GM19239 (cell line): ENCODE measurements around the gene FAM20B.
"Not testable (repeated sequence)": the region's sequence is repeated elsewhere in the genome, so short reads cannot be mapped to it uniquely, and the experiment has no call there.

Experiments used
- DNase-seq: peaks from one replicate; pipeline ENCODE4 v3.0.0; 2011; ENCODE audit warnings: low spot score; ENCODE audit not compliant: insufficient read length
- FAIRE-seq: peaks from 2 replicates; lab custom pipeline; 2011; peaks lifted over from hg19 to GRCh38; lab: Jason Lieb, UNC

FAM20B gene, protein sequence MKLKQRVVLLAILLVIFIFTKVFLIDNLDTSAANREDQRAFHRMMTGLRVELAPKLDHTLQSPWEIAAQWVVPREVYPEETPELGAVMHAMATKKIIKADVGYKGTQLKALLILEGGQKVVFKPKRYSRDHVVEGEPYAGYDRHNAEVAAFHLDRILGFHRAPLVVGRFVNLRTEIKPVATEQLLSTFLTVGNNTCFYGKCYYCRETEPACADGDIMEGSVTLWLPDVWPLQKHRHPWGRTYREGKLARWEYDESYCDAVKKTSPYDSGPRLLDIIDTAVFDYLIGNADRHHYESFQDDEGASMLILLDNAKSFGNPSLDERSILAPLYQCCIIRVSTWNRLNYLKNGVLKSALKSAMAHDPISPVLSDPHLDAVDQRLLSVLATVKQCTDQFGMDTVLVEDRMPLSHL

DNA sequence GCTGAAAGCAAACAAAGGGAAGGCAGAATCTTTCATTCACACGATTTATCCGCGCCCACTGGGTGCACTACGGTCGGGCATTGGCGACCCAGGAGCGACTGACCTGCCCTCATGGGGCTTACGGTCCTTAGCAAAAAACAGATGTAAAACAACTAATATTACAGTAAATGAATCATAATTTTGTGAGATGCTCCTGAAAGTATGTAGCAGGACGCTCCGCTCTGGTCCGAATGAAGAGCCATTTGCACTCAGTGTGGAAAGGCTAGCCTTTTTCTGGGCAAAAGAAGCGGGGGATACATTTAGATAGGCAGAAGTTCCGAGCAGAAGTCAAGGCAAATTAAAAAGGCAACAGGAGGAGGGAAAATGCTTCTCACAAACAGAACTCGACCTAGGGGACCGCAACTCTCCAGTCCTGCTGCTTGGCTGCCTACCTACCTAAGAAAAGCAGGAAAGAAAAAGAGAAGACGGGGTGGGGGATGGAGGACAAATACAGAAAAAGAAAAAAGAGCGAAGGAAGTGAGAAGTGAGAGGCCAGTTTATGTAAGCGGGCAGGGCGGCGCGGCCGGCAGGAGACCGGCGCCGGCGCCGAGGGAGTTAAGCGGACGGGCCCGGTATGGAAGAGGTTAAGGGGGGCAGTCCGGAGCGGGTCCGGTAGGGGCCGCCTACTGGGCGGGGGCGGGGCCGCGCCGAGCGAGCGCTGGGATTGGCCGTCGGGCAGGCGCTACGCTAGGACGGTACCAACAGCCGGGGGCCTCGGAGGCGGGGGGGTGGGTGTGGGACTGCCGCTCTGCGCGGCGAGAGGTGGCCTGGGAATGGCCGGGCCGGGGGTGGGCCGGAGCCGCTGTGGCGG, at the start of gene FAM20B:
Gene FAM20B (plus strand): TSS at position 770 of the 850 bp plus-strand sequence. CDS start 17,954 bp downstream, outside the sequence.
- DNase-seq = peak; percentile 97
- FAIRE-seq = peak; percentile 84

DNA sequence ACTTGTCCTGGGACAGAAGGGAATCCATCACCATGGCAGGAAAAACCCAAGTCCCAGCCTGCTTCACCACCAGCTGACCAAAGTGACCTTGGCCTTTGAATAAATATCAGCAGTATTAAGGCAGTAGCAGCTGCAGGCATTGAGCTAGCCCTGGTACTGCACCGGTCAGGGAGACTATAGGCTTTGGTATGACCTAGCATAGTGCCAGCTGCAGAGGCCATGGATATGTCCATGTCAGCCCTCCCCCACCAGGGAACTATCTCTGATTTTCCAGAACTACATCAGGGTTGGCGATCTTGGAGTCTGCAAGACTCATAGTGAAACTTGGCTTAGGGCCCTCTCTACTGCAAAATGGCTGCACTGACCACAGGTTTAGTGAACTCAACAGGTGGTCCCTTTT, 49.2 kb upstream of the FAM20B start:
- FAIRE-seq = no peak
- DNase-seq = no peak

DNA sequence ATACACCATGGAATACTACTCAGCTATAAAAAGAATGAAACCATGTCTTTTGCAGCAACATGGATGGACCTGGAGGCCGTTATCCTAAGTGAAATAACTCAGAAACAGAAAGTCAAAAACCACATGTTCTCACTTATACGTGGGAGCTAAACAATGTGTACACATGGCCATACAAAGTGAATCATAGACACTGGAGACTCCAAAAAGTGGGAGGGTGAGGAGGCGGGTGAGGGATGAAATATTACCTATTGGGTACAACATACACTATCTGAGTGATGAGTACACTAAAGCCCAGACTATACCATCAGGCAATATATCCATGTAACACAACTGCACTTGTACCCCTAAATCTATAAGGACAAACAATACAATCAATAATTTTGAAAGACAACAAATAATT, 39.5 kb upstream of the FAM20B start:
- no peak for FAIRE-seq
- DNase-seq = no peak

DNA sequence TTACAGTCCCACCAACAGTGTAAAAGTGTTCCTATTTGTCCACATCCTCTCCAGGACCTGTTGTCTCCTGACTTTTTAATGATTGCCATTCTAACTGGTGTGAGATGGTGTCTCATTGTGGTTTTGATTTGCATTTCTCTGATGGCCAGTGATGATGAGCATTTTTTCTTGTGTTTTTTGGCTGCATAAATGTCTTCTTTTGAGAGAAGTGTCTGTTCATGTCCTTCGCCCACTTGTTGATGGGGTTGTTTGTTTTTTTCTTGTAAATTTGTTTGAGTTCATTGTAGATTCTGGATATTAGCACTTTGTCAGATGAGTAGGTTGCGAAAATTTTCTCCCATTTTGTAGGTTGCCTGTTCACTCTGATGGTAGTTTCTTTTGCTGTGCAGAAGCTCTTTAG, 37.5 kb upstream of the FAM20B start:
- DNase-seq, FAIRE-seq: not testable (repeated sequence)

DNA sequence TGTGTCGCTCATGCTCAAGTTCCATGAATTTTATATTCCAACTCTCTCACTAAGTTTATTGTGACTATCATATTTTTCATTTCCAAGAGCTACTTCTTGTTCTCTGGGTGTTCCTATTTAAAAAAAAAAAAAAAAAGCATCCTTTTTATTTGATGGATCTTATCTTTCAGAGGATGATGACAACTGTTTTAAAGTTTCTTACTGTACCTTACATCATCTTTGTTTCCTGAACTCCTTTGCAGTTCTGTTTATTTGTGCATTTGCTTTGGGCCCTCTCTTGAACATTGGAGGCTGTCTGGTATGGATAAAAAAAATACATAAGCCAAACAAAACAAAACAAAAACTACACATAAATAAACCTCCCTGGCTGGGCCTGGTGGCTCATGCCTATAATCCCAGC, 32.1 kb upstream of the FAM20B start:
- FAIRE-seq = no peak
- DNase-seq = no peak

DNA sequence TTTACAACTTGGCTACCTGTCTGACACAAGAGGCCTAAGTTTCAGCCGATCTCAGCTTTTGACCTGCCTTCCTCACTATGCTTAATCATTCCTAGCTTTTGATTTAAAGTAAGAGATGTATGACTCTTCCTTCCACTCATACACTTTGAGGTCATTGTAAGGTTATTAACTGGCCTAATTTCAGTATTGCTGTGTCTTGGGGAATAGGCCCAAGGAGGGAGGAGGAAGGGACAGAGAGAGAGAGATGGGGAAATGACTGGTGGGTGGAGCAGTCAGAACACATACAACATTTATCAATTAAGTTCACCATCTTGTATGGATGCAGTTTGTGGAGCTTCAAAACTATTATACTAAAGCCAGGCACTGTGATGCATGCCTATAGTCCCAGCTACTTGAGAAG, 28.3 kb upstream of the FAM20B start:
- FAIRE-seq (no peak), DNase-seq (no peak)

DNA sequence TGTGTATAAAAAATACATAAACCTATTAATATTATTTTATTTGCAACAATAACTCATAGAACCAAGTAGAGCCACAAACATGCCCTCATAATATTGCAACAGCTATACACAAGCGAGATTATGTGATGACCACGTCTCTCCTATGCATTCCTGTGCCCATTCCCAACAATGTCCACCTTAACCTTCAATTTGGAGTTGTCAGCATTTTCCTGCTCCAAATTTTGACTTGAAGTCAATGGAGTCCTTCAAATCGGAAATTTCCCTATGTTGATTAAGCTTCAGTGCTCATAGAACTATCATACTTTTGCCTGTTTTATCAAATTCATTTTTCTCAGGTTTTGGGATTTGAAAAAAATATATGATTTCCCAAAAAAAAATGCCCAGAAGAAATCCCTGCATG, 27.4 kb upstream of the FAM20B start:
- DNase-seq (no peak), FAIRE-seq (no peak)

DNA sequence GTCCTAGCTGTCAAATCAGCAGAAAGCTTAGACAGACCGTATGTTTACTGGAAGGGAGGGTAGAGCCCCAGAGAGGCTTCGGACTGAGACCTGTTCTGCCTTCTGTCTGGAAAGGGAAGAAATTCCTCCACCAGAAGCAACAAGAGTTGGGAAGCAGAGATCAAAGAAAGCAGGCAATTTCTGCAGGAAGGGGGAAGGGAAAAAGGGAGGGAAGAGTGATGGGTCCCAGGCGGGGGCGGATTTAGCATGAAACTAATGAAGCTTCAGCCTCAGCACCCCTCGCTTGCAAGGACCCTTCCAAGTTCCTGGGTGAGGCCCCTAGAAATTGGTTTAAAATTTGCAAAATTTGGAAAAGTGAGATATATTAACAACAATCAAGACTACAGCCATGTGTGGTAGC, 26.6 kb upstream of the FAM20B start:
- DNase-seq (no peak), FAIRE-seq (no peak)

DNA sequence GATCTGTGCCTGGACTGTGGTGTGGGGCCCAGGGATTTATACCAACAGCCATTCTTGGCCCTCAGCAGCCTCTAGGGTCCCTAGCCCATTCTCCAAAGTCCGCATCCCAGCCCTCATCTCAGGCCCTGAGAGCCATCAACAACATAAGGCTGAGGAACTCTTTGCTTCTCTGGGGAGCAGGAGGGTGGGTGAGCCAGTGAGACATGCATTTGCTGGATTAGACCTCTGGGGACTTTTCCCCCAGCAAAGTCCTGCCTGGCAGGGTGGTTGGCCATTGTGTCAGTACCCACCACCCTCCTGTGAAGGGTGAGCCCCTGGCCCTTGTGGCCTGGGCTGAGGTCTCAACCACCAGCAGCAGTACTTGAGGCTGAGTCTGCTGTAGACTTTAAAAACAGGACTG, 24.2 kb upstream of the FAM20B start:
- FAIRE-seq (no peak), DNase-seq (no peak)

DNA sequence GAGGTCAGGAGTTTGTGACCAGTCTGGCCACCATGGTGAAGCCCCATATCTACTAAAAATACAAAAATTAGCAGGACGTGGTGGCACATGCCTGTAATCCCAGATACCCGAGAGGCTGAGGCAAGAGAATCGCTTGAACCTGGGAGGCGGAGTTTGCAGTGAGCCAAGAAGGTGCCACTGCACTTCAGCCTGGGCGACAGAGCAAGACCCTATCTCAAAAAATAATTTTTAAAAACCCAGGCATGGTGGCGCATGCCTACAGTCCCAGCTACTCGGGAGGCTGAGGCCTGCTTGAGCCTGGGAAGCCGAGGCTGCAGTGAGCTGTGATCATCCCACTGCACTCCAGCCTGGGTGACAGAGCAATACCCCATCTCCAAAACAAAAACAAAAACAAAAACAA, 23.6 kb upstream of the FAM20B start:
- DNase-seq, FAIRE-seq: not testable (repeated sequence)

DNA sequence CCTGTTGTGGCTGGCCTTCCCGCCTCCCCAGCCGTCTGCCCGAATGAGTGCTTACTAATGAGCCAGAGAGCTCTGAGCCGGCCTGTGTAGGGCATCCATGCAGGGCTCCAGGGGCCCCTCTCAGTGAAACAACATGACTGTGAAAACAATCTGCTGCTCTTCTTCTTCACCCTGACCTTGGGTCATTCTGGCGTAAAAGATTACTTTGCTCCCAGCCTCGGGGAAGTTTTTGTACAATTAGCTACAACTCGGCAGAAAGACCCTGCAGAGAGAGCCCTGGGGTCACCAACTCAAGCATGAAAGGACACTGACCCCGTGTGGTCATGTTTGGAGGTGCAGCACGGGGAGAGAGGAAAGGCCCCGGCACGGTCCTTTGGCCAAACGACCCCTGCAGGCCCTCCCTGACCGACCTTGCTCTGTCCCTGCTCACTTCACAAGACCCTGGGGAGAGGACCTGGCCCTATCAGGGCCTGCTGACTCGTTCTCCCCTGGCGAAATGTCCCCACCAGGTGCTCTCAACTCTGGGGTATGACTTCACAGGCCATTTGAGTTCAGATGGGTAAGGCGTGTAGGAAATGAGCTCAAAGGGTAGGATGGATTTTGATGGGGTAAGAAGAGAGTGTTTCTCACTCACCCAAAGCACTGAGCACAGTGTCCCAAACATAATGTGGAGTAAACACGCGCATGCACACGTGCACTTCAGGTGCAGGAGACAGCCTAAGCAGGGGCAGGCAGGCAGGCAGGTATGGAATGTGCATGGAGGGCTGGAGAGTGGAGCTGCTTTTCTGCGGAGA, 22.9 kb upstream of the FAM20B start:
- DNase-seq = peak; percentile 21
- FAIRE-seq = peak; percentile 91

DNA sequence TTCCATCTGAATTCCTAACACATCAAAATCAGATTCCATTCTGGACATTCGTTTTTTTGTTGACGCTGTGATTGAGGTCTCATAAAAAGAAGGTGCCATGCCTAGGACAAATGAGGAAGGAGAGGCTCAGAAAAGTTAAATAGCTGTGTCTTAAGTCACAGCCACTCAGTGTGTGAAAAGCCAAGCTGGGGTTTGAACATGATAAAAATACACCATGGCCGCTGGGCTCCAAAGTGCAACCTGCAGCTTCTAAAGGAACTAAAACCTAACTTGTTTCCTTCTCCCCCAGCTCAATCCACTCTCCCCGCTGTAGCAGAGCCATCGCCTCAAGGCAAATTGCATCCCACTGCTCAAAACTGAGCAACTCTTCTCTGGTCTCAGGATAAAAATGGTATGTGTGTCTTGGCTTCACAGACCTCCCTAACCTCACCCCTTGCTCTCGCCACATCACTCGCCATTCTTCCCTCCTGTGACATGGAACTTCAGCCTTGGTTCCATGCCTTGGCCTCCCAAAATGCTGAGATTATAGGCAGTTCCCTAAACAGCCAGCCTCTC, 22.1 kb upstream of the FAM20B start:
- no peak for DNase-seq

DNA sequence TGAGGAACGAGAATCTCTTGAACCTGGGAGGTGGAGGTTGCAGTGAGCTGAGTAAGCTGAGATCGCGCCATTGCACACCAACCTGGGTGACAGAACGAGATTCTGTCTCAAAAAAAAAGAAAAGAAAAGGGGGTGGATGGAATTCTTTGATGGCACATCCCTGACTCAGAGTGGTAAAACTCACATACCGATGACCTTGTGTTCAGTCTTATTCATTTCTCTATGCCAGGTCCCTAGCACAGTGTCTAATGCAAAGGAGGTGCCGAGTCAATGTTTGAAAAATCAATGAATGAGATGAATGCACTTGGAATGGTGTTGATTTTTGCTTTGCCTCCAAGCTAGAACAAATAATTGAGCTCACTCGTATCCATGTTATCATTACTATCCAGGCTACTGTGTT, 18.5 kb upstream of the FAM20B start:
- no peak for FAIRE-seq
- DNase-seq = no peak

More for the DNA sequence above, 22.1 kb upstream of the FAM20B start:
- FAIRE-seq = no peak

DNA sequence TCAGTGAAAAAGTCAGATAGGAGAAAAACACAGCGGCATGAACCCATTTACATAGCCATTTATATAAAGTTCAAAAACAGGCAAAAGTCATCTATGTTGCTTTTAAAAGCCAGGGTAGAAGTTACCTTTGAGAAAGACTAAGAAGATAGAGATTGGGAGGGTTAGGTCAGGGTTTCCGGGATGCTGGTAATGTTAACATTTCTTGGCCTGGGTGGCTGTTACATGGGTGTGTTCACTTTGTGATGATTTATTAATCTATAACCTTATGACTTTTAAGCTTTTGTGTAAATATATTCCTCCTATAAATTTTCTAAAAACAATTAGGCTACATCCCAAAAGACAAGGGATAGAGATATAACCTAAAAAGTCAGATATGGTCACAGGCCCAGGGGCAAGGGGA, 15.0 kb upstream of the FAM20B start:
- DNase-seq (no peak), FAIRE-seq (no peak)

DNA sequence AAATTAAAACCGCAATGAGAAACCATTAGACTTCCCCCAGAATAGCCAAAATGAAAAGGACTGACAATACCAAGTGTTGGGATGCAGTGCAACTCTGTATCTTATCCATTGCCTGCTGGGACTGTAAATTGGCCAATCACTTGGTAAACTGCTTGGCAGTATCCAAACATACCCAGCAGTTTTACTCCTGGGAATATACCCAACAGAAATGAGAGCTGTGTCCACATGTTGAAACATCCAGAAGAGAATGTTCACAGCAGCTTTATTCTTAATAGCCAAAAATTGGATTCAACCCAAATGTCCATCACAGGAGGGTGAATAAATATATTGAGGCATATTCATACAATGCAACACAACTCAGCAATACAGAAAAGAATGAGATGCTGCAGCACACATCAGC, 13.7 kb upstream of the FAM20B start:
- FAIRE-seq (no peak), DNase-seq (no peak)

DNA sequence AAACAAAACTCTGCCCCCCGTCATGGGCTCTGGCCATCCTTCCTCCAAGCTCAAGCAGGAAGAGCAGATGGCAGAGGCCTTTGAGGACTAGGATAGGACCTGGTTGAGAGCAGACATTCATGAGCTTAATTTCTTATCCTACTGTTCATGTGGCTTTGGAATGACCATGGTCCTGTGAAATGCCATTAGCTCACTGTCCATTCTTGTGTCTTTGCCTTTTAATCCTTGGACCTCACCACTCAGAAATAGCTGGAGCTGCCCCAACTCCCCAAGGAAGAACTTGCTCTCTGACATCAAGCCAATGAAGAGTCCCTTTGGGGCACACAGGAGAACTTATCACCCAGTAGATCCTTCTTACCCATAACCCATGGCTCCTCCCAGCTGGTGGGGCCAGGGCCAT, 11.6 kb upstream of the FAM20B start:
- FAIRE-seq (no peak), DNase-seq (no peak)

DNA sequence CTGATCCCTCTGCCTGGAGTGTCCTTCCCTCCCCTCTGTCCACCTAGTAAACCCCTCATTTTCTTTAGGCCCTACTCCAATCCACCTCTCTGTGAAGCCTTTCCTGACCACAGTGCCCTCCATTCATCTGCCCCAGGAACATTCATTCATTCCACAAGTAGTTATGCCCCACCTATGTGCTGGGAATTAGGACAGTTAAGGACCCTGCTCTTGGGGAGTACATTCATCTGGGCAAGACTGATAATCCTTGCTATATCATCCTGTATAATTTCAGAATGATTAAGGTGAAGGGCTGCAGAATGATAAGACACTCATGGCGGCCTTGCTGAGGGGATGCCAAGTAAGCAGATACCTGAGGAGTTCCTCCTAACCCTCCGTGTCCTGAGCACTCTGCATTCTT, 10.3 kb upstream of the FAM20B start:
- no peak for FAIRE-seq
- no peak for DNase-seq

DNA sequence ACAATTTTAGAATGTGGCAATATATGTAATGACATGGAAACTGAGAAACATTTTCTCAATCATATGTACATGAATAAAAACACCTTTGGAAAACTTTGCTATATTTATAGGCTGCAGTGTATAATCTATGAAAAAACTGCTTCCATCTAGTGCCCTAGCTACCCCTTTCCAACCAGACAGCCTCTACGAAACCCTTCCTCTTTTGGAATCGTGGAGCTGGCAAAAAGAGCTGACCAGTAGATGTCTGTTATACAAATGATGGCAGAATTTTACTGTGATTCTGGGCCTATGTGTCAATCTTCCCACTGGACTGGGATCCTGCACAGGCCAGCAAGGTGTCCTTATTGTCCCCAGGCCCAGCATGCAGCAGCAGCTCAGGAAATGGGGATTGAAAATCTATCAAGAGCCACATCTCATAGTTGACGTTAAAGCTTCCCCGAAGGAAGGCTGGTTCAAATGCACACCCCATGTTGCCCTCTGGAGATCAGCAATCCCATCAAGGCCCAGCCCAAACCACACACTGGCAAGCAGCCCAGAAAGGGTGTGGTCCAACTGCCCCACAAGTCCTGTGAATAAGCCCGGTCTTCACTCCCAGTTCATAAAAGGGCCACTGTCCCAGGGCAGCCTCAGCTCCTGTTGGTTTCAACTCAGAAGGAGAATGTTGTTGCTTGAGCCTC, 8.8 kb upstream of the FAM20B start:
- DNase-seq = no peak

DNA sequence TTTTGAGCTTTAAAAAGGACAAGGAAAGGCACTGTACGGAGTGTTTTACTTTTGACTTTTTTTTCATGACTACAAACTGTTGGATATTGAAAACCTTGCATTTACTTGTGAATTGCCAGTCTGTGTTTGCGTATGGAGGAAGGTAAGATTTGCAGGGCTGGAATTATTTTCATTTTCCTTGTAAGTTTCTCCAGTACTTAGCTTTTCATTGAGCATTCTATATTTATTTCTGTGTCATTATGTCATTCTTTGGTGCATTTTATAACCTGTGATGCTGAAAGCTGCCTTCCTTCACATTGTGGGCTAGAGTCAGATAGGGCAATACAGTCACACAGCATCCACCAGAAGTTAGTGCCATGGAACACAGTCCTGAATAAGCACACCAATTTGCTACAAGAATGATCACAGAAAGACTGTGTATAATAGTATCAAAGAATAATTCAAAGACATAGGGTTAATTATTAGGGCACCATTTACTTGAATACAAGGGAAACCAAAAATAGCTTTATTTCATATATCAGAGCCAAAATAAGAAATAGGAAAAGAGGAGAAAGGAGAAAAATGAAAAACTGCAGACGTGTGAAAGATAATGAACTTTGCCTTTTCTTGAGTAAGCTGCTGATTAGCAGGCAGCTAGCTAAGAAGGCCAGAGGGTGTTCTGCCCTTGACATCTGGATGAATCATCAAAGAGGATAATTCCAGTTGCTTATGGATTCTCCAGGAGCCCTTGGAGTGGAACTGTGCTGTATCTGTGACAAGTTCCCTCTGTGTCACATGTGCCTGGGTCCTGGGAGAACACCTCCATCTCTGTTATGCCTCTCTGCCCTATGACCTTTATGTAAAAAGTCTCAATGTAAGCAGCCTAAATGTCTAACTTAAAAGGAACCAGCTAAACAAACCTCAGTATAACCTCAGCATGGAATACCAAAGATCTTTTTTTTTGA, 8.0 kb upstream of the FAM20B start:
- no peak for FAIRE-seq
- no peak for DNase-seq

More for the DNA sequence above, 8.8 kb upstream of the FAM20B start:
- FAIRE-seq = no peak
